WTC11 (cell line): Measurements from ENCODE around the gene MC5R.

Source experiments
- ATF1 ChIP-seq: sonication (generic); formaldehyde crosslinking; IDR thresholded peaks from 2 replicates; pipeline ENCODE4 v1.8.1; 2023; ENCODE audit warnings: mild to moderate bottlenecking, moderate library complexity, missing genetic modification reagents
- CTCF ChIP-seq: fragments of 200-600 bp; IDR thresholded peaks from 2 replicates; pipeline ENCODE4 v1.8.0; 2022; ENCODE audit warnings: antibody characterized with exemption
- NFYB ChIP-seq: sonication (generic); formaldehyde crosslinking; conservative IDR thresholded peaks from 2 replicates; pipeline ENCODE4 v1.8.0; 2022; ENCODE audit warnings: low read depth, missing genetic modification reagents
- NR1H2 ChIP-seq: sonication (generic); formaldehyde crosslinking; IDR thresholded peaks from 2 replicates; pipeline ENCODE4 v1.9.0; 2021; ENCODE audit warnings: mild to moderate bottlenecking, moderate library complexity, missing genetic modification reagents
- SP1 ChIP-seq: sonication (generic); formaldehyde crosslinking; conservative IDR thresholded peaks from 2 replicates; pipeline ENCODE4 v1.8.1; 2022; ENCODE audit warnings: missing genetic modification reagents

- TF ChIP-seq NR1H2 (CRISPR knock-in tag) (no peak), CTCF (peak; percentile 86), NFYB (CRISPR knock-in tag) (no peak), ATF1 (CRISPR knock-in tag) (no peak), SP1 (CRISPR knock-in tag) (no peak)
Observed at GRCh38 chr18:13823707-13824395, at the start of gene MC5R.
